ENCODE results near the gene MIS12.

DNA sequence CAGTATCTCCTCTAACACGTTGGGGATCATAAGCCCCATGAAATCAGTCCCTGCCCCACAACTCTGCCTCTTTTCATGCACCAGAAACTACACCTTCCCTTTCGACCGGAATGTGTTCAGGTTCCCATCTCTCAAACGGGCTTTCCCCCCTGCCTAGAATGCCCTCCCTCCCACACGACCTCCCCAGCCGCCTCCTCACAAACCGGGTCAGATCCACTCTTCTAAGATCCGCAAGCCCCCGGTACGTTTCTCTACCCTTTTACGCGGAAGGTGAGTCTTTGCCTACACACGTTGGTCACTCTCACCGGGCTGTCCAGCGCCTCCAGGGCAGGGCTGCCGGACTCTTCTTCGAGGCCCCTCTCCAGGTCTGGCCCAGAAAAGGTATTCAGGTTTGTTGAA, 18.3 kb upstream of the MIS12 start:
- TF ChIP-seq, protein P1, sequence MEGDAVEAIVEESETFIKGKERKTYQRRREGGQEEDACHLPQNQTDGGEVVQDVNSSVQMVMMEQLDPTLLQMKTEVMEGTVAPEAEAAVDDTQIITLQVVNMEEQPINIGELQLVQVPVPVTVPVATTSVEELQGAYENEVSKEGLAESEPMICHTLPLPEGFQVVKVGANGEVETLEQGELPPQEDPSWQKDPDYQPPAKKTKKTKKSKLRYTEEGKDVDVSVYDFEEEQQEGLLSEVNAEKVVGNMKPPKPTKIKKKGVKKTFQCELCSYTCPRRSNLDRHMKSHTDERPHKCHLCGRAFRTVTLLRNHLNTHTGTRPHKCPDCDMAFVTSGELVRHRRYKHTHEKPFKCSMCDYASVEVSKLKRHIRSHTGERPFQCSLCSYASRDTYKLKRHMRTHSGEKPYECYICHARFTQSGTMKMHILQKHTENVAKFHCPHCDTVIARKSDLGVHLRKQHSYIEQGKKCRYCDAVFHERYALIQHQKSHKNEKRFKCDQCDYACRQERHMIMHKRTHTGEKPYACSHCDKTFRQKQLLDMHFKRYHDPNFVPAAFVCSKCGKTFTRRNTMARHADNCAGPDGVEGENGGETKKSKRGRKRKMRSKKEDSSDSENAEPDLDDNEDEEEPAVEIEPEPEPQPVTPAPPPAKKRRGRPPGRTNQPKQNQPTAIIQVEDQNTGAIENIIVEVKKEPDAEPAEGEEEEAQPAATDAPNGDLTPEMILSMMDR (IDR thresholded peaks at IDR 0.05) = no peak
- TF ChIP-seq, protein P2, sequence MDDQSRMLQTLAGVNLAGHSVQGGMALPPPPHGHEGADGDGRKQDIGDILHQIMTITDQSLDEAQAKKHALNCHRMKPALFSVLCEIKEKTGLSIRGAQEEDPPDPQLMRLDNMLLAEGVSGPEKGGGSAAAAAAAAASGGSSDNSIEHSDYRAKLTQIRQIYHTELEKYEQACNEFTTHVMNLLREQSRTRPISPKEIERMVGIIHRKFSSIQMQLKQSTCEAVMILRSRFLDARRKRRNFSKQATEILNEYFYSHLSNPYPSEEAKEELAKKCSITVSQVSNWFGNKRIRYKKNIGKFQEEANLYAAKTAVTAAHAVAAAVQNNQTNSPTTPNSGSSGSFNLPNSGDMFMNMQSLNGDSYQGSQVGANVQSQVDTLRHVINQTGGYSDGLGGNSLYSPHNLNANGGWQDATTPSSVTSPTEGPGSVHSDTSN (IDR thresholded peaks at IDR 0.05) = no peak
- no peak for TF ChIP-seq MYC (IDR thresholded peaks at IDR 0.05; ENCODE audit: borderline replicate concordance, low read length)

All from A549 (cell line).